Stimulated activated CD4-positive, alpha-beta T cell treated with anti-CD3 and anti-CD28 coated beads, Interleukin-1b, Interleukin-23, amount 100 ng/mL, for 4 hours (primary cell): ENCODE results near the gene GDF15.
A peak's percentile ranks its signal among the peaks of the same experiment; 100 is the strongest.
"Not testable (repeated sequence)": the region's sequence is repeated elsewhere in the genome, so short reads cannot be mapped to it uniquely, and the experiment has no call there.

Experiments
- DNase-seq, 2 donors: peaks; one replicate each; pipeline ENCODE4 v3.0.0-alpha.2; 2020; ENCODE audit warnings: low read depth in 2 of 2

The GDF15 gene

DNA sequence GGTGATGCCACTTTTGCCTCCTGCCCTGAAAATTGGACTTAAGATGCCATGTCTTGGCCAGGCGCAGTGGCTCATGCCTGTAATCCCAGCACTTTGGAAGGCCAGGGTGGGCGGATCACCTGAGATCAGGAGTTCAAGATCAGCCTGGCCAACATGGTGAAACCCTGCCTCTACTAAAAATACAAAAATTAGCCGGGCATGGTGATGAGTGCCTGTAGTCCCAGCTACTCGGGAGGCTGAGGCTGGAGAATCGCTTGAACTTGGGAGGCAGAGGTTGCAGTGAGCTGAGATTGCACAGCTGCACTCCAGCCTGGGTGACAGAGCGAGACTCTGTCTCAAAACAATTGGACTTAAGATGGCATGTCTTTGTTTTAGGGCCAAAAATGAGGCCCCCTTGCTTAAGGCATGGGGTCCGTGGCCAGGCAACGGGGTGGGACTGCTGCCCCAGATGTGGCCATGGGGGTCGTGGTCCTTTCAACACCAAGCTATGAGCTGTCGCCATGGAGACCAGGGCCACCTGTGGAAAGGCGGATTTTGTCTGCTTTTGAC, 21.6 kb upstream of the GDF15 start:
- not testable (repeated sequence) for DNase-seq

DNA sequence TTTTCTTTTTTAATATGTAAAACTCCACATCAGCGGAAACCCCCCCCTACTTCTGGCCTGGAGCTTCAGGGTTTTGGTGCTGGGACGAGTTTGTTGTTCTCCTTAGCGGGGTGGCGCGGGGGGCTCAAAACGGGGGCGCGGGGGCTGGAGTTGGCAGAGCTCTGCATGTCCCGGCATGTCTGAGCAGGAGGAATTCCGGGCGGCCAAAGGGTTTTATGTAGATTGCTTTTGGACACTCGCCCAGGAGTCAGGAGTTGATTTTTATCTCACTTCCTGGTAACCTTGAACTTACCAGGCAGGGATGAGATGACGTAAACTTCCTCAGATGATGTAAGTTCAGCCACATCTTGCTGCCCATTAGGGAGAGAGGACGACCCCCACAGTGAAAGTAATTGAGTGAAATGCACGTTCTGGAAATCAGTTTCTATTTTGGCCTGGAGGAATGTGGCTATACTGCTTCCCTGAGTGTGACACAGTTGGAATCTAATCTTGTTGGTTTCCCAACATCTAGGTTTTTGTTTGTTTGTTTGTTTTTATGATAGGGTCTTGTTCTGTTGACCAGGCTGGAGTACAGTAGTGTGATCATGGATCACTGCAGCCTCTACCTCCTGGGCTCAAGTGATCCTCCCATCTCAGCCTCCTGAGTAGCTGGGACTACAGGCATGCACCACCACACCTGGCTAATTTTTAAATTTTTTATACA, 21.0 kb upstream of the GDF15 start:
- no peak for DNase-seq

DNA sequence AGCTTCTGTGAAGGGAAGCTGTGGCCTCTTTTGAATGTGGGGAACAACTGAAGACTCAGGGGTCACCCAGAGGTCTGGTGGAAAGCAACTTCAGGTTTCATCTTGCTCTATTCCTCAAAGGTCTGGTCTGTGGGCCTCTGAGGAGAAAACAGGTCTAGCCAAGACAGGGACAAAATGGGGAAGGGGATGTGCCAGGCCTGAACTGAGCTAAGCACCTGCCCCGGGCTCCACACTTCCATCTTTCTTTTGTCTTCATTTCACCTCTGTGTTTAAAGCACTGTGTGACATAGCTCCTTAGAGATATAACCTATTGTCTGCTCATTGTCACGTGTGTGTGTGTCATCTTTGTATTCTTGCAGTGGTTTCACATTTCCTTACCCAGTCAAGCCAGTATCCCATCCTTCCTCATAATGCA, 19.9 kb upstream of the GDF15 start:
- DNase-seq, result no peak

DNA sequence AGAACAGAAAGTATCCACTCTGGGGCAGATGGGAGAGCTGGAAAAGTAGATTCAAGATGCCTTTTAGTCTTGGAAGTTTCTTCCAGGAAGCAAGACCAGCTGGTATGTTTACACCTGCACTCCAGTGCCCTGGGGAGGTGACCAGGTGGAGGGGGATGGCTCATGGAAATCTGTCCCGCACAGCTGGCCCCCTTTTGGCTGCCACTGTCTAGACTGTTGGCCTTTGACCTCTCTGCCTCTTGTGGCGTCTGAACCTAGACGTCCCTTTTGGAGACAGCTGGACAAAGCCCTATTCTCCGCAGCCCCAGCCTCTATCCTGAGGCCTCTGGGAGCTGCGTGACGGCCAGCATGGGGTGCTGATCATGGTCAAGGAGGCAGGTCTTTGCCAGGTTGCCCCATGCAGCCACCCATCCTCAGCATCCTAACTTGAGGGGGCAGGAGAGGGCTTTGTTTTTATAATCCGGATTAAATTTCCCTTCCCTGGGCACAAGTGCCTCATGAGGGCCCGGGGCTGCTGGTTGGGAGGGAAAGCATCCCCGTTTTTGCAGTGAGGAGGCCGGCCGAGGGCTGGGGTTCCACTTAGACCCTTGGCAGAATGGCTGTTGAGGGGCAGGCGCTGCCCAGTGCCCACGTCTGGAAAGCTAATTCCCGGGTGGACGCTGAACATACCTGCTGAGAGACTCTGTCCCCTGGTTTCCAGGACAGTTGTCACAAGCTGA, 17.3 kb upstream of the GDF15 start:
- DNase-seq, result no peak

GRCh38 chr19:18373407-18373891, 12.5 kb upstream of the GDF15 start:
- no peak for DNase-seq

- peak in 1 of 2 donors; percentile 8 for DNase-seq
Observed at GRCh38 chr19:18373892-18374629, 11.9 kb upstream of the GDF15 start.

- no peak for DNase-seq
Observed at GRCh38 chr19:18377026-18377425, 8.9 kb upstream of the GDF15 start.

DNA sequence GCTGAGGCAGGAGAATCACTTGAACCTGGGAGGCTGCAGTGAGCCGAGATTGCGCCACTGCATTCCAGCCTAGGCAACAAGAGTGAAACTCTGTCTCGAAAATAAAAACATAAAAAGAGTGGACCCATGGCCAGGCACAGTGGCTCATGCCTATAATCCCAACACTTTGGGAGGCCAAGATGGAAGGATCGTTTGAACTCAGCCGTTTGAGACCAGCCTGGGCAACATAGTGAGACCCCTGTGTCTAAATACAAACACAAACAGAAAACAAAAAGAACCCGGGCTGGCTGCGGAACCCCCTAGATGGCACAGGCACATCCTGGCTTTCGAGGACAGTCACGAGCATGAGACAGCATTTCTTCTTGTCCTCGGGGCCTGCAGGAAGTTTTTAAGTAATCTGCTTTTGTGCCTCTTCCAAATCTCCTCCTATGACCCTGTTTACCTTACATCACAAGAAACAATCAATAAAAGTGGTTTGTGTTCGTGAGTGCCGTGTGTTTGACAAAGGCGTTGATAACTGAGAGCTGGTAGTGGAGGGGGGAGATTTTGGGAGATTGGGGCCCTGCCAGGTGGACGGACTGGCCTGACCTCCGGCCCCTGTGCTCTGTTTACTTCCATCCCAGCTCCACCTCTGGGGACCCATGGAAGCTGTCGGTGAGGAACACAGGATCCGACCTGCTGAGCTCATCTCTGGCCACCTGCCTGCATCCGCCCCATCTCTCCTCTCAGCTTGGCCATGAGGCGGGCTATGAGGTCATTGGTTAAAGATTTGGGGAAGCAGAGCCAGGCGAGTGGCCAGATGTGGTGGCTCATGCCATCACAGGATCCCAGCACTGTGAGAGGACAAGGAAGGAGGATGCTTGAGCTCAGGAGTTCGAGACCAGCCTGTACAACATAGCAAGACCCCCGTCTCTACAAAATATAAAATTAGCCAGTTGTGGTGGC, 5.9 kb upstream of the GDF15 start:
- DNase-seq, result no peak

- DNase-seq, result no peak
Observed at GRCh38 chr19:18380843-18381242, 5.1 kb upstream of the GDF15 start.

GRCh38 chr19:18383622-18384021, 2.3 kb upstream of the GDF15 start:
- not testable (repeated sequence) for DNase-seq

DNA sequence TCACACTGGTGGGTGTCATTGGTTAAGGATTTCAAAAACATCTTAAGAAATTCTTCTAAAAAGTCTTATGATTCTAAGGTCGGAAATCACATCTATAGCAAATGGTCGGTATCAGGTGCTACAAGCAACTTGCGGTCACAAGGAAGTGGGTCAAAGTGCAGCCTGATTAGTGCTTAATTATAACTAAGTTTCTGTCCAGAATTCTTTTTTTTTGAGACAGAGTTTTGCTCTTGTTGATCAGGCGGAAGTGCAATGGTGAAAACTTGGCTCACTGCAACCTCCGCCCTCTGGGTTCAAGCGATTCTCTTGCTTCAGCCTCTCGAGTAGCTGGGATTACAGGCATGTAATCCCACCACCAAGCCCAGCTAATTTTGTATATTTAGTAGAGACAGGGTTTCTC, 1.2 kb upstream of the GDF15 start:
- DNase-seq, result no peak

DNA sequence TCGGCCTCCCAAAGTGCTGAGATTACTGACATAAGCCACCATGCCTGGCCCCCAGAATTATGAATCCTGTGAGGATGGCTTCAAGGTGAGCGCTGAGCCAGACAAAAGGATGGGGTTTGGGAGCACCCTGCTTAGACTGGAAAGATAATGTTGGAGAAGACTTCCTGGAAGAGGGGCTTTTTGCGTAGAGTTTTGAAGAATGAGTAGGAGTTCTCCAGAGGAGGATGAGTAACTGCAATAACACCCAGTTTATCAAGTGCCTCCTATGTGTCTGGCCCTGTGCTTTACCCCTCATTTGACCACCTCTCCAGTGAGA, 641 bp upstream of the GDF15 start:
- no peak for DNase-seq

DNA sequence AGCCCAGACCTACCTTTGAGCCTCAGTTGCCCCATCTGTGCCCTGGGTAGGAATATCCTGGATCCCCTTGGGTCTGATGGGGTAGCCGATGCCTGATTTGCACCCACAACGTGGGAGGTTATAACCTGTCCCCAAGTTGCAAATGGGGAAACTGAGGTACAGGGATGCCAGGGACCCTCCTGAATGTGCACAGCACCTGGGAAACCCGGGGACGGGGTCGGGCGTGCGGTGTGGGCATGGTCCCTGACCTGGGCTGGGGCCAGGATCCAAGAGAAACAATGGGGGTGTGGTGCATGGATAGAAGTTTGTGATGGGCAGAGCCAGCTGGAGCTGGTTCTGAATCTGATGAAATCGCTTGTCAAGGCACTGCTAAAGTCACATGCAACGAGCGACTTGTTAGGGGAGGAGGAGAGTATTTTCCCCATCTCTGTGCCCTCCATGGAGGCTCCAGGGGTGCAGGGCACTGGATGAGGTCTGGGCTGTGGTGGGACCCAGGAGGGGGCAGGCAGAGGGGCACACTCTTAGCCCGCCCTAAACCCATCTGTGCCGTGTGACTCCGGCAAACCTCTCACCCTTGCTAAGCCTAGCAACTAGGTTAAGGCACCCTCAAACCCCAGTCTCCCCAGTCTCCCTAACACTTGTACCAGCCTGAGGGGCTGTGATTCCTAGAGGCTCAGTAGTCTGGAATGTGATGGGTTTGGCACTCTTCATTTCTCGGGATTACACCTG, 749 bp downstream of the GDF15 start:
- no peak for DNase-seq

DNA sequence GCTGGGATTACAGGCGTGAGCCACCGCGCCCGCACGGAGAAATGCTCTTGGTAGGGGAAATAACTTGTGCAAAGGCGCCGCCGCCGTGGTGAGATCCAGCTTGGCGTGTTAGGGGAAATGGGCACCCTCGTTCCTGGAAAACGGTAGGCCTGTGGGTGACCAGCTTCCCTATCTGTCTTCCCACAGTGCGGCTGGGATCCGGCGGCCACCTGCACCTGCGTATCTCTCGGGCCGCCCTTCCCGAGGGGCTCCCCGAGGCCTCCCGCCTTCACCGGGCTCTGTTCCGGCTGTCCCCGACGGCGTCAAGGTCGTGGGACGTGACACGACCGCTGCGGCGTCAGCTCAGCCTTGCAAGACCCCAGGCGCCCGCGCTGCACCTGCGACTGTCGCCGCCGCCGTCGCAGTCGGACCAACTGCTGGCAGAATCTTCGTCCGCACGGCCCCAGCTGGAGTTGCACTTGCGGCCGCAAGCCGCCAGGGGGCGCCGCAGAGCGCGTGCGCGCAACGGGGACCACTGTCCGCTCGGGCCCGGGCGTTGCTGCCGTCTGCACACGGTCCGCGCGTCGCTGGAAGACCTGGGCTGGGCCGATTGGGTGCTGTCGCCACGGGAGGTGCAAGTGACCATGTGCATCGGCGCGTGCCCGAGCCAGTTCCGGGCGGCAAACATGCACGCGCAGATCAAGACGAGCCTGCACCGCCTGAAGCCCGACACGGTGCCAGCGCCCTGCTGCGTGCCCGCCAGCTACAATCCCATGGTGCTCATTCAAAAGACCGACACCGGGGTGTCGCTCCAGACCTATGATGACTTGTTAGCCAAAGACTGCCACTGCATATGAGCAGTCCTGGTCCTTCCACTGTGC, 2.4 kb downstream of the GDF15 start:
- peak; percentile 71 to 72 for DNase-seq

- DNase-seq, result no peak
Observed at GRCh38 chr19:18388960-18389725, 3.2 kb downstream of the GDF15 start.

DNA sequence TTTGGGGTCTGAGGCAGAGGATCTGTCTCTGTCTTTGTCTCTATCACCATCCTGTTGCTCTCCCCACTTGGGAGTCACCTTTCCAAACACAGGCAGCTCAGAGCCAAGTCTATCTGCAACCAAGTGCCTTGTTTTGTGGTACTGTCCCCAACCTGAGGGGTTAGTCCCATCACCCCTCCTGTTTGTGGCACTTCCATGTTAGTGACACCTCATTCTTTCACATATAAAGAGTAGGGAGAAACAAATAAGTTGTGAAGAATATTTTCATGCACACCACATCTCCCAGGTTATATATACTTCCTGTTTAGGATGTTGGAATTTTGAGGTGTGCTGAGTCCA, 3.7 kb downstream of the GDF15 start:
- DNase-seq, result no peak

GRCh38 chr19:18390065-18390907, 4.3 kb downstream of the GDF15 start:
- DNase-seq, result no peak

GRCh38 chr19:18391509-18392075, 5.6 kb downstream of the GDF15 start:
- no peak for DNase-seq
